Activated gamma-delta T cell treated with anti-CD3 and anti-CD28 coated beads, Interleukin-2, amount 50 U/mL, for 16 hours (primary cell): Measurements from ENCODE around the gene MYOT.
"Not testable (repeated sequence)": the region's sequence is repeated elsewhere in the genome, so short reads cannot be mapped to it uniquely, and the experiment has no call there.

Experiments used
- DNase-seq: peaks from one replicate; pipeline ENCODE4 v3.0.0-alpha.2; 2020; ENCODE audit warnings: low read depth

Gene MYOT

DNA sequence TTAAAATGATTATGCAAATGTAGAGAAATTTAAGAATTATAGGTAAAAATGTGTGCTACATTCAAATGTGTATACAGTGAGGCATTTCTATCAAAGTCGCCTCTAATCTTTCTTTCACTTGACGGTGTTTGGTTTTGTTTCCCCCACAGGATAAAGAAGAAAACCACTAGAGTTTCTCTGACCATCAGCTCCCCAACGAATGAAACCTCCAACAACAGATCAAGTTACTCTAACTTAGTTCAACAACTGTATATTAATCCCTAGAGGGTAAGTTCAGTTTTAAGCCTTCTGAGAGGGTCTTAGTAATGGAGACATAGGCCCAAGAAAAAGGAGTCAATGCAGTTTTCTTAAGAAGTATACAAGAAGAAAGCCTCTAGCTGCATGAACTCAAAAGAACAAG lies 11.5 kb upstream of the MYOT start:
- no peak for DNase-seq

DNA sequence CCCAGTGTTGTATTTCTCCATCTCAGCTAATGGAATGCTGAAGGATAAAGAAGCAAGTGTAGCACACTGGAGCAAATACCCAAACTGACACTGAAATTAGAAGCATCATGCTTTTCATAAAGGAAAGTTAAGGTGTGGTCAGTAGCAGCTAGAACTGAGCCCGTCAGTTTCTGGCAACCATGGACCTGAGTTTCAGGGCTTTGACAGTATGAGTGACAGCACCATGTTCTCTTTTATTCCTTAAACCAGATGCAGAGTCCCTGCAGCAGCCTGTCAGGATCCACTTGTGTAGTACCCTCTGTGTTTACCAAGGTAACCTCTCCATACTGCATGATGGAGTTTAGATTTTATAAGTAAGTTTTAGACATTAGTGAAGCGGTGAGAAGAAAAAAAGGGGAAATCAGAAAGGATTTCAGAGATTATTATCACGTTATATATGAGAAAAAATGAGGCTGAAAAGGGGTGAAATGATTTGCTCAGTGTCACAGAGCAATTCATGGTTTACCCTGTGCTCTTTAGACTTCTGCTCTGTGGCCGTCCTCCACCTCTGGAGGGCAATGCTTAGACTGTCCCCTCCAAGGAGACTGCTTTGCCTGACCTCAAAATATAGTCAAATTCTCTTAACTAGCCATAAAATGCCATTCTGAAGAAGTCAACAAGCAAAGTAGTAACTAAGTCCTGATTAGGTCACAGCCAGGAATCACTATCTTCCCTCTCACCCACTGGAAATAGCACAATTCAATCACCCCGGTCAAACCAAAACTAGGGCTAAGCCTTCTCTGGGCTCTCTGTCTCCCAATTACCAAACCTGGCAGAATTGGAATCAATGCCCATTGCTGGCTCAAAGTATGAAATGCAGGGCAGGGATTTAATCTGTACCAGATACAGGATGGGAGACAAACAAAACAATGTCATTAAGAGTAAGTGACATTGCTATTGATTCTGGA lies 10.5 kb upstream of the MYOT start:
- no peak for DNase-seq

- DNase-seq = no peak
Observed at GRCh38 chr5:137858223-137858916, 9.3 kb upstream of the MYOT start.

- DNase-seq = no peak
Observed at GRCh38 chr5:137858954-137859353, 8.7 kb upstream of the MYOT start.

DNA sequence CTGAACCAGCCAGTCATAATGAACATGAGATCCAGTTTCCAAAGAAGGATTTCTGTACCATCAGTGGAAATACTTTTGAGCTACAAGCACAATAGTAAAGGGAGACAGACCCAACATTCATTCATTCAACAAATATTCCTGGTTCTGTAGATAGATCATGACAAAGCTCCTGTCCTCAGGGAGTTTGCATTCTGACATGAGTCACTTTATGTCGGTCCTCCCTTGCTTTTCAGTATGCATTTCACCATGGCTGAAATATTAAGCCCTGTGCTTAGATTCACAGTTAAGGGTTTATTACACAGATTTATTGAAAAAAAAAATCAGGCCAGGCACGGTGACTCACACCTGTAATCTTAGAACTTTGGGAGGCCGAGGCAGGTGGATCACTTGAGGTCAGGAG lies 5.4 kb upstream of the MYOT start:
- no peak for DNase-seq

DNA sequence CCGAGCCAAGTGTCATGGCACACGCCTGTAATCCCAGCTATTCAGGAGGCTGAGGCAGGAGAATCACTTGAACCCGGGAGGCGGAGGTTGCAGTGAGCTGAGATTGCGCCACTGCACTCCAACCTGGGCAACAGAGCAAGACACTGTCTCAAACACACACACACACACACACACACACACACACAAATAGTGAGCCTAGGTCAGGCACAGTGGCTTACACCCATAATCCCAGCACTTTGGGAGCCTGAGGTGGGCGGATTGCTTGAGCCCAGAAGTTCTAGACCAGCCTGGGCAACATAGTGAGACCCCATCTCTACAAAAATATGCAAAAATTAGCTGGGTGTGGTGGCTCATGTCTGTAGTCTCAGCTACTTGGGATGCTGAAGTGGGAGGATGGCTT lies 4.0 kb upstream of the MYOT start:
- DNase-seq = not testable (repeated sequence)

- no peak for DNase-seq
Observed at GRCh38 chr5:137866541-137867388, 895 bp upstream of the MYOT start.

DNA sequence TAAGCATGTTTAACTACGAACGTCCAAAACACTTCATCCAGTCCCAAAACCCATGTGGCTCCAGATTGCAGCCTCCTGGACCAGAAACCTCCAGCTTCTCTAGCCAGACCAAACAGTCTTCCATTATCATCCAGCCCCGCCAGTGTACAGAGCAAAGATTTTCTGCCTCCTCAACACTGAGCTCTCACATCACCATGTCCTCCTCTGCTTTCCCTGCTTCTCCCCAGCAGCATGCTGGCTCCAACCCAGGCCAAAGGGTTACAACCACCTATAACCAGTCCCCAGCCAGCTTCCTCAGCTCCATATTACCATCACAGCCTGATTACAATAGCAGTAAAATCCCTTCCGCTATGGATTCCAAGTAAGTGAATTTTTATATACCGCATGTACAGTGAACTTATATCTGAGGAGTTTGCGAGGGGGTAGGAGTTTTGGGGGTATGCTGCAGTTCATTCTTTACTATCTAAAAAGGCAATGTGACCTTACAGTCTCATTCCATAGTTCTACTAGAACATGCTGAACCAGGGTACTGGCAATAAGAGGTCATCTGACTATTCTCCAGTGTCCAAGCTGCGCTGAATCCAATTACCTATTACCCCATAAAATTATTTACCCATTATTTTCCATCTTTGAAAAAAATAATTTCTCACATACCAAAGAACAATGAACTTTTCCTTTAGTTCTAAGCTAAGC lies 3.1 kb downstream of the MYOT start:
- DNase-seq = no peak

DNA sequence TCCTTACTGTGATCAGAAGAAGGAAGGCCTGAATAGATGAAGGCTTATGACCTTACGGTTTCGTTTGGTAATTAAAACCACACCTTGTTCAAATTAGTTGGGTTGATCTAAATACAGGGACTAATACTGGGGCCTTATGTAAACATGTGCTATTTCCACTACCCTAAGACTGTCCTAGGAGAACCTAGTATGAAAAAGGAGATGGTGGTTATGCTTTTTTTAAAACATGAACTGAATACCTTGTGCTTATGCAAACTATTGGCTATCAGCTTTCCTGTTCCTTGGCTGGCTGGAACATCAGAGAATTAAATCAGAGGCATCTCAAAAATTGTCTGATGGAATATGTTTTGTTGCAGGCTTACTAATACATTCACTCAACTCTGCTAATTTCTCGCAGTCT lies 3.9 kb downstream of the MYOT start:
- no peak for DNase-seq

- DNase-seq = no peak
Observed at GRCh38 chr5:137872466-137872865, 4.8 kb downstream of the MYOT start.

DNA sequence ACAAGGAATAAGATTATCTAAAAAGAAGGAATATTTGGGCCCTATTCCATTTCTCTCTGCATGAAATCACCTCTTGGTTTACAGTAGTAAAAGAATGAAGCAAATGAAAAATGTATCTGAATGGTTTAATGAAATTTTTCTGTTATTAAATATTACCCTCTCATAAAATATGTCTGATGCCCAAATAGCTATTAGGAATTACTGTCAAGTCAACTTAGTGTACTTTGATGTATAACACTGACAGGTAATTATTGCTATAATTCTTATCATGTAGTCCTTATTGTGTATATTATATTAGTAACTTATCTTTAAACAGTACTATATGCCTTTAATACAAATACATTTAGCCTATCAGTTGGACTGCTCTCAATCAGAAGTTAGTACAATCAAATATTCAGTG lies 8.4 kb downstream of the MYOT start:
- no peak for DNase-seq

GRCh38 chr5:137880313-137880712 lies 12.7 kb downstream of the MYOT start:
- DNase-seq = no peak

DNA sequence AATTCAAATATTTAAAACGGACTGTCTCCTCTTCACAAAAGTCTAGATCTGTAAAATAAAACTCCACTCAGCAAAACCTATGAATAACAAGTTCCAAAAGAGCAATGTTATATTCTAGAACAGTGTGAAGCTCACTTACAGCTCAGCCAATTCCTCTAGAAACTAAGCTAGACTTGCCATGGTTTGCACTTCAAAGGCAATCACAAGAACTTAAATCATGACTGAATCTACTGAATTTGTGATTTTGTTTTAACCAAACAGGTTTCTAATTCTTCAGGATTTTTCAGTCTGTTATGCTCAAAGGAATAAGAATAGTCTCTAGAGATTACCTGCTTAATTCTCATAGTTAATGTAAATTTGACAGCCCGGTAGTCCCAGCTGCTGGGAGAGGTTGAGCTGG lies 20.2 kb downstream of the MYOT start:
- no peak for DNase-seq

GRCh38 chr5:137888466-137888862 lies 20.8 kb downstream of the MYOT start:
- DNase-seq = no peak

DNA sequence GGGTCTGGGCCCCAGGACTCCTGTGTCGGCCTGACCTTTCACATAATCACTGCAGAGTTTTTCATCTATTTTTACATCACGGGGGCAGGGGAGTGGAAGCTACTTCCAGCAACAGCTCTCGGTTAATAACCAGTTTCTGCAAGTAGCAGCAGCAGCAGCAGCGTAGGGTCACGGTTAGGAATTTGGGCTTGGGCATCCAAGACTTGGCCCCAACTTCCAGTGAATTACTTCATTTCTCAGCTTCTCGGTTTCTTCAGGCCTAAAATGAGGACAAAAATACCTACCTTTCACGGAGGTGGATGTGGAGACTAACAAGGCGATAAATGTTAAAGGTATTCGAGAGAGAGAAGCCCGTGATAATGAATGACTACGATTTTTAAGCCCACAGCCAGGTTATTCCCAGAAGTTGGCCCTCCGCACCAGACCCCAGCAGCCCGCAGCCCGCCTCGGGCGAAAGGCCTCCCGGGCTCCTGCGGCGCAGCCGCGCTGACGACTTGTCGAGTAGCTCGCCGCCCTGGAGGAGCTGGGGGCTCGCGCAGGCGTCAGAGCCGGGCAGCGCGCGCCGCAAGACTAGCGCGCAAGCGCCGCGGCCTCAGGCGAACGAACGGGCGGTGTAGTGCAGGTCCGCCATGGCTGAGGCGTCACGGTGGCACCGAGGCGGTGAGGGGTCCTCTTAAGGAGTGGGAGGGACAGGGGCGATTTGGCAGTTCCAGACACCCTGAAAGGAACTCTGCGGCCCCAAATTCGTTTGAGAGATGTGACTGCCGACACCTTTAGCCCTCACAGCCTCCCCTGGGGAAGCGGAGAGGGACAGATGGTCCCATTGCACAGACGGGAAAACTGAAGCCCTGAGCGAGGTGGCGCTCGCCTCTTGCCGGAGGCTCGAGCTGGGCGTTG lies 21.5 kb downstream of the MYOT start, which contains the start of gene PKD2L2:
TSS of gene PKD2L2 (plus strand) at position 595 of the 897 bp plus-strand sequence. CDS start at position 630, 35 bp downstream.
- DNase-seq = peak; percentile 68

- no peak for DNase-seq
Observed at GRCh38 chr5:137890845-137891244, 23.2 kb downstream of the MYOT start.

DNA sequence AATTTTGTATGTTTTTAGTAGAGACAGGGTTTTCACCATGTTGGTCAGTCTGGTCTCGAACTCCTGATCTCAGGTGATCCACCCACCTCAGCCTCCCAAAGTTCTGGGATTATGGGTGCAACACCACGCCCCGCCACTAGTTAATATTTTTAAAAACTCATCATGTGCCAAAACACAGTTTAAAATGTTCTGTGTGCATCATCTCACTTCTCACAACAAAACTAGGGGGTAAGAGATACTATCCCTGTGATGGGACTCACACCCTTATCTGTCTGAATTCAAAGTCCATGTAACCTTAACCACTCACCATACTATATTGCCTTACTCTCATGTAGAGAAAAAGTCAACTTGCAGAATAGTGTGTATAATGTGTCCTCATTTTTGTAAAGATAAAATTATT lies 24.2 kb downstream of the MYOT start:
- no peak for DNase-seq

DNA sequence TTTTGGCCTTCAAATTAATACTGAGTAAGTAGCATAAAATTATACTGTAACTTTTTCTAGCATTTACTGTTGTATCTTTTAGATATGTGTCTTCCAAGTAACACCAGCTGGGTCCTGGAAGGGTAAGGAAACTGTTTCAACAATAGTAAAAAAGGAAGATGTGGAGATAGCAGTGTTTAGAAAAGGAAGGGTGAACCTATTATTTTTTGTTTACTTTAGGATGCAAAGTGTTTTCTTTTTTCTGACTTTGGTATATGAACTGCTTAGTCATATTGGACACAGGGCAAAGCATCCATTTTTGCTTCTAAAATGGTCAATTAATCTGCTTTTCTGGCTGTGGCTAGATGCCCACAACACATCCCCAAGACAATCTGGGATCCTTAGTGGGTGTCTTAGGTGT lies 26.9 kb downstream of the MYOT start:
- no peak for DNase-seq

GRCh38 chr5:137896560-137896959 lies 28.9 kb downstream of the MYOT start:
- DNase-seq = no peak

GRCh38 chr5:137899493-137899892 lies 31.8 kb downstream of the MYOT start:
- DNase-seq = no peak
